Measurements from ENCODE around the gene SEC22C.
"Not testable (repeated sequence)": the region's sequence is repeated elsewhere in the genome, so short reads cannot be mapped to it uniquely, and the experiment has no call there.

SEC22C gene, protein sequence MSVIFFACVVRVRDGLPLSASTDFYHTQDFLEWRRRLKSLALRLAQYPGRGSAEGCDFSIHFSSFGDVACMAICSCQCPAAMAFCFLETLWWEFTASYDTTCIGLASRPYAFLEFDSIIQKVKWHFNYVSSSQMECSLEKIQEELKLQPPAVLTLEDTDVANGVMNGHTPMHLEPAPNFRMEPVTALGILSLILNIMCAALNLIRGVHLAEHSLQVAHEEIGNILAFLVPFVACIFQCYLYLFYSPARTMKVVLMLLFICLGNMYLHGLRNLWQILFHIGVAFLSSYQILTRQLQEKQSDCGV

GRCh38 chr3:42581709-42582473 is at the start of gene SEC22C:
Gene SEC22C, minus strand, starts transcription at chr3:42581967. Its CDS starts 12,921 bp downstream, at chr3:42569046.
- peak; percentile 89 to 95 (median 93) for DNase-seq

DNA sequence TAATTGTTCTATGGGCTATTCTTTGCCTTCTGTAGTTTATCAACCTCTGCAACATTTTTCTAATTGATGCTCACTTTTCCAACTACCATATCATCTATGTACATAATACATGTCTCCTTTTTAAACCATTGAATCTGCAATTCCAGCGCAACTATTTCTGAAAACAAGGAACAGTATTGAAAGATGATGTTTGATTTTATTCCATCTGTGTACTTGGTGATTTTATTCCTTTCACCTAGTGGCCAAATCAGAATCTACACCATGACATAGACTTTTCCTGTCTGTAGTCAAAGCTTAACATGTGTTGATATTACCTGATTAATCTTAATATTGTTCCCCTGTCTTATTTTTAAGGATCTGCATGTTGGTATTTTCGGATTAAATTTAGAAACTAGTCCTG is 31.7 kb upstream of the SEC22C start:
- no peak for DNase-seq

- no peak for DNase-seq
These were observed 31.2 kb upstream of the SEC22C start for GRCh38 chr3:42612928-42613327.

GRCh38 chr3:42612217-42612616 is 30.4 kb upstream of the SEC22C start:
- peak in 1 of 3 experiments; percentile 2 for DNase-seq

DNA sequence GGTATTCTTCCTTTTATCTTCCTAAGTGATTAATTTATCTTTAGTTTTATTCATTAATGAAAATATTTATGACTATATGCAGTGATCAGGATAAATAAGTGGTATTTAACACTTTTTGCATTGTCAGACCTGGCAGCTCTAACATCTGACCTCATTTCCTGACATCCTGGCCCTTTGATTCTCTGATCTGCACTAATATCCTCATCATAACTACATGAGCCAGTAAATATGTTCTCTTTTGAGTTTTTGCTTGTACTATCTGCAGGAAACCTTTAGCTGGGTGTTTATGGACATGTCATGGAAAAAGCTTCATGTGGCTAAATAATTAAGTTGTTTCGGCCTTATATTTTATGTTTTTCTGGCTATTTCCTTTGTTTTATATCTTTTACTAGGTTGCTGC is 29.2 kb upstream of the SEC22C start:
- DNase-seq = no peak

- DNase-seq = no peak
These were observed 26.8 kb upstream of the SEC22C start for GRCh38 chr3:42608581-42608980.

DNA sequence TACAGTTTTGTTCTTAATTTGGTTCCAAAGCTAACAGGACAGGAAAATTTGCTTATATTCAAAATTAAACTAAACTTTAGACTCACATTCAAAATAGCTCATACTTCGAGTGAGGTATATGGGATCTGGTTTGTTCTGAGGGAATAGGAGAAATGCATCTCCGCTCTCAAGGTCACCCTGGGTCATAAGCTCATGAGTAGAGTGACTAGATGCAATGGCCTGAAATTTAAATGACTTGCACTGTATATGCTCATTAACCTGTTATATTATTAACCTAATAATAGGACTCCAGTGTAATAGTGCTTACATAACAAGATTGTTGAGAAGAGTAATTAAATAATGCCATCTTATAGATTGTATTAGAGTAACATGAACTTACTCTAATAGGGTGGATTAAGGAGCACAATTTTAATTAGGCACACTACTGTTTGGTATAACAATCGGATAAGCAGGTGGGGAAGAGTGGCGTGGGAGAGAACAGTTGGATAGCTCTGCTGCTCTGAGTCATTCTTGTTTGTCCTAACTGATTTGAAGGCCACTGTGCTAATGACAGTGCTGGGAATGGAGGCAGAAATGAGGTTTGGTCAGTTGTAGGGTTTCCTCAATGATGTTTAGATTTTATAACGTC is 23.9 kb upstream of the SEC22C start:
- peak in 2 of 3 experiments; percentile 30 to 73 for DNase-seq

- DNase-seq = no peak
These were observed 21.2 kb upstream of the SEC22C start for GRCh38 chr3:42602961-42603360.

DNA sequence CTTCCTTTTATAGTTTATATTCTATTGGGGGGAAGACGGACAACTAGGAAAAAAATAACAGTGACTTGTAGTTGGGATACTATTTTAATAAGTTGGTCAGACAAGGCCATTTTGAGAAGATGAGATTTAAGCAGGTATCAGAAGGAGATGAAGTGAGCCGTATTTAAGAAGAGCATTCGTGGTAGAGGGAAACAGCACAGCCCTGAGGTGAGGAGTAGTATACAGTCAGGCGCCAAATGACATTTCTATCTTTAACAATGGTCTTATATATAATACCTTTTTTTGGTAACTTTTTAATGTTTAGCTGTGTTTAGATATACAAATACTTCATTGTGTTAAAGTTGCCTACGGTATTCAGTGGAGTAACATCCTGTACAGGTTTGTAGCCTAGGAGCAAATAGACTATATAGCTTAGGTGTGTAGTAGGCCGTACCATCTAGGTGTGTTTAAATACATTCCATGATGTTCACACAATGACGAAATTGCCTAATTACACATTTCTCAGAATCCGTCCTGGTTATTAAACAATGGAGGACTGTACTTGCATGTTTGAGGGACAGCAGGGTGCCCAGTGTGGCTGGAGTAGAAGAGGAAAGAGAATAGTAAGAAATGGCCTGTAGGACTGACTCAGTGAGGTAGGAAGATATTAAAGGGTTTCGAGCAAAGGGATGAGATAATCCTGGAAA is 20.3 kb upstream of the SEC22C start:
- DNase-seq = peak in 2 of 3 experiments; percentile 3 to 59

- DNase-seq = peak; percentile 8 to 75 (median 61)
These were observed 19.4 kb upstream of the SEC22C start for GRCh38 chr3:42600958-42601675.

GRCh38 chr3:42600111-42600957 is 18.6 kb upstream of the SEC22C start, which contains the start of gene NKTR:
Gene NKTR, plus strand, starts transcription at chr3:42600686. Its CDS starts 321 bp downstream, at chr3:42601007.
- DNase-seq = peak; percentile 98 to 99 (median 98)

DNA sequence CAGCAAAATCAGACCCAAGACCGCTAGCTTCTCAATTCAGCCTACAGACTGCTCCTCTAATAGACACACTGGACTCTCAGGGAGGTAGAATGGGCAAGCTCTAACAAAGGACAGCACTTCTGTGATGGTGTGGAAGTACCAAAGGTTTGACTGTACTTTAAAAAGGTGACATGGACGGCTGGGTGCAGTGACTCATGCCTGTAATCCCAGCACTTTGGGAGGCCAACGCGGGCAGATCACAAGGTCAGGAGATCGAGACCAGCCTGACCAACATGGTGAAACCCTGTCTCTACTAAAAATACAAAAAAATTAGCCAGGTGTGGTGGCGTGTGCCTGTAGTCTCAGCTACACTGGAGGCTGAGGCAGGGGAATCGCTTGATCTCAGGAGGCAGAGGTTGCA is 15.3 kb upstream of the SEC22C start:
- DNase-seq = not testable (repeated sequence)

- DNase-seq = no peak
These were observed 13.9 kb upstream of the SEC22C start for GRCh38 chr3:42595682-42596081.

GRCh38 chr3:42593635-42594034 is 11.9 kb upstream of the SEC22C start:
- DNase-seq = no peak

GRCh38 chr3:42591811-42592210 is 10.0 kb upstream of the SEC22C start:
- no peak for DNase-seq

DNA sequence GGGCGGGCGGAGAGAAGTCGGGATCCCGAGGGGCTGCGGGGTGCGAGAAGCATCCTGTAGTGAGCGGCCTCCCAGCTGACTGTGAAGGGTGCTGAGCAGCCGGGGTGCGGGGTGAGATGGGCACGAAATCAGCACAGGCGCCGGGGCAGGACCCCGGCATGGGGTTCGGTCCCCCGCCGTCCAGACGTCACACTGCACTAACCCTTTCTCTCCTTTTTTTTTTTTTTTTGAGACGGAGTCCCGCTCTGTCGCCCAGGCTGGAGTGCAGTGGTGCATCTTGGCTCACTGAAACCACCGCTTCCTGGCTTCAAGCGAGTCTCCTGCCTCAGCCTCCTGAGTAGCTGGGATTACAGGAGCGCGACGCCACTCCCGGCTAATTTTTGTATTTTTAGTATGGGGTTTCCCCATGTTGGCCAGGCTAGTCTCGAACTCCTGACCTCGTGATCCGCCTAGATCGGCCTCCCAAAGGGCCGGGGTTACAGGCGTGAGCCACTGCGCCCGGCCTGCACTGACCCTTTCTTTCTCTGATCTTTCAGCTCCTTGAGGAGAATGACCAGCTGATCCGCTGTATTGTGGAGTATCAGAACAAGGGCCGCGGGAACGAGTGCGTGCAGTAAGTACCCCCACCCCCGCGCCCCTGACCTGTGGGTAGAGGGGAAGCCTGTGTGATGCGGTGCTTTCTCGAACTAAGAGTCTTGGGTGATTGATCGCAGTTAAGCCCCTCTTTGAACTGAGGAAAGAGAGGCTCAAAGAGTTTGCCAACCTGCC is 9.4 kb upstream of the SEC22C start:
- peak in 2 of 3 experiments; percentile 25 to 36 for DNase-seq

- no peak for DNase-seq
These were observed 7.8 kb upstream of the SEC22C start for GRCh38 chr3:42589382-42590109.

DNA sequence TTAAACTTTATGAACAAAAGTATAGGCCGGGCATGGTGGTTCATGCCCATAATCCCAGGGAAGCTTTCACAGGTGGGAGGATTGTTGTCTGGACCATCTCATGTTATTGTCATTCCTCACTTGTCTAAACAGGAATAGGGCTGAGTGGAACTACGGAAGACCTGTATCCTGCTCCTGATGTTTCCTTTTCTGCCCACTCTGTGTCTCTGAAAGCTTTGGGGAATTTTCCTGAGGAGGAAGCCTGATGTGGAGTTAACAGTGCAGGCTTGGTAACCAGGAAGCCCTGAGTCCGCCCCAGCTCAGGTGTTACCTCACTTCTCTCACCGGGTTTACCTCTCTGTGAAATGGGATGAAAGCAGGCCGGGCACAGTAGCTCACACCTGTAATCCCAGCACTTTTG is 6.9 kb upstream of the SEC22C start:
- DNase-seq = no peak

DNA sequence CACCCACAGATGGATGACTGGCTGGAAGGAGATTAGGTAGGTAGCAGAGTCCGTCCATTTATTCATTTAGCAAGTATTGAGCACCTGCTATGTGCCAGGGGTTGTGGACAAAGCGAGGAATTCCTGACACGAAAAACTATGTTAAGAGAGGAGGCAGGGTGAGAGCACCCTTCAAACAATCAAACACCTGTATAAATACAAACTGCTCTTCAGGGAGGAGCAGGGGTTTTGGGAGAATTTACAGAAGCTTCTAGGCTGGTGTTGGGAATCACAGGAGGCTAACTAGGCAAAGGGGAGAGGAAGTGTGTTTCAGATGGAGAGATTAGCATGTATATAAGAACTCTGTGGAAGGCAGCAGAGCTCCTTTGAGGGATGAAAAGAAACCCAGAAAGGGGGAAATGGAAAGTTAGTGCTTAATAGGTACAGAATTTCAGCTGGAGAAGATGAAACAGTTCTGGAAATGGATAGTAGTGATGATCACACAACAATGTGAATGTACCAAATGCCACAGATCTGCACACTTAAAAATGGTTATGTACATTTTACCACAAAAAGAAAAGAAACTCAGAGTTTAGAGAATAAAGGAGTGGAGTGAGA is 805 bp upstream of the SEC22C start:
- no peak for DNase-seq

DNA sequence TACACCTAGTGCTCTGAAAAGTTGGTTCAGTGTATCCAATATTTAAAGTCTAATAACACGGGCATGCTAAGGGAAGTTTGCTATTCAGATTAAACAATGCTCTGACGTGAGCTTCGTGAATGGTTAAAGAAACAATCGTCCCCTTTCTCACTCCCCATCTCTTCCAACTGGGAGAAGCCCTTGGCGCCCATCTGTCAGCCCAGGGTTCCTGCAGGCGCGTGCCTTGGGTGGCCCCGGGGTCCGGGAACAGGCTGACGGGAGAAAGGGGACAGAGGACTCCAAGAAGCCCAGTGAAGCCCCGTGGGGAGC is 413 bp downstream of the SEC22C start:
- DNase-seq = no peak

Measured in NCI-H1417 (cell line).